OCI-M1 (cell line): Measurements from ENCODE around the gene FRZB.

ENCODE experiments used
- DNase-seq: peaks from one replicate; lab custom pipeline; 2025; lab: John Stamatoyannopoulos, UW

FRZB gene

DNA sequence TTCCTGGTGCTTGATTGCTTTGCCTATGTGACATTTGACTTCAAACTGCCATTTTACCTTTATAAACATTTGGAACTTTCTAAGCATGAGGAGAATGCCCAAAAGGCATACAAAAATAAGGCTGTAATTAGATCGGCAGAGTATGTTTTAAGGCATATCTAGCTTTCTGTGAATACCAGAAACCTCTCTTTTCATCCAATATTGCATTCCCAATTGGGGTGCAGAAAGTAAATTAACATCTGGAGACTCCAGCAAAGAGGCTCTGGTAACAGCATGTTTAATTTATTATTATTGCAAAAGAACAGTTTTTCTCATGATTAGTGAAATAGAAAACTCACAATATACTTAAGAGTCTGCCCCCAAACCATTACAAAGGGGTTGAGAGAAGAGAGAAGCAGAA is 32.1 kb downstream of the FRZB start:
- no peak for DNase-seq

DNA sequence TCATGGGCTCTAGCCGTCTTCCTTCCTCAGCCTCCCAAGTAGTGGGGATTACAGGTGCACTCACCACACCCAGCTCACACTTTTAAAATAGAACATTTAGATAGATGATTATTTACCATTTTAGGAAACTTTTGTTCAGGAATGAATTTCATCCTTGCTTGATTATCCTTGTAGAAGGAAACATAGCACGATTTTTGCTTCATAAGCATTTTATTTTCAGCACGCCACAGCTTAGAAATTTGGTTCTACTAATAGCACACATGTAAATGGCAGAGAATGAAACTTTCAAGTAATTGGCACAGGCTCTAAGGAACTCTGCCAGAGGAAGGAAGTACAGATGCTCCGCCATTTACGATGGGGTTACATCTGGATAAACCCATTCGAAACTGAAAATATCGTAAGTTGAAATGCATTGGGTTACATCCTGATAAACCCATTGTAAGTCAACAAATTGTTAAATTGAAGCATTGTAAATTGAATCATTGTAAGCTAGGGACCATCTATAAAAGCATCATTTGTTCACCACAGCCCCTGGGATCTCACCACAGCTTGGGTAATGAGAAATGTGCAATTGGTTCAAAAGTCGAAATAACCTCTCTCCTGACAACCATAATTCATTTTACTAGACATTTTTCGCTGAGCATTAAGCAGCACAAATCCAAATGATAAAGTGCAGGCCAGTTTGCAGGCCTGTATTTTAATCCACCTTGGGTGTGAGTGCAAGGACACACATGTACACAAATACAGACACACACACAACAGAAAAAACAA is 33.2 kb downstream of the FRZB start:
- no peak for DNase-seq

DNA sequence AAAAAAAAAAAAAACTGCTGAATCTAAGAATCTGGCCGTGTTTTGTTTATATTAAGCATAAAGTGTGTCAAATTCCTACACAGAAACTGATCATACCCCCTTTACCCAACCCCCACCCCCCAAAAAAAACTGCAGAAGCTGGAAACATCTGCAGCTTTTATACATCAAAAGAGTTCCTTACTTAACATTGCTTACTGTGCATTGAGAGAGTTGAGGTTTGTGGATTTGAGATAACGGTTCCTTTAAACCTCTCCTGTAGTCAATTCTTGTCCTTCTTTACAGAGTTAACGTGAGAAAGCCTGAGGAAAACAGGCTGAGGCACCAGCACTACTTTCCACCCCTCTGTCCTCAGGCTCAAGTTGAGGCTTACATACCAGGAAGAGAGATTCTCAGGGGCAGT is 34.5 kb downstream of the FRZB start:
- DNase-seq, result peak; percentile 33

DNA sequence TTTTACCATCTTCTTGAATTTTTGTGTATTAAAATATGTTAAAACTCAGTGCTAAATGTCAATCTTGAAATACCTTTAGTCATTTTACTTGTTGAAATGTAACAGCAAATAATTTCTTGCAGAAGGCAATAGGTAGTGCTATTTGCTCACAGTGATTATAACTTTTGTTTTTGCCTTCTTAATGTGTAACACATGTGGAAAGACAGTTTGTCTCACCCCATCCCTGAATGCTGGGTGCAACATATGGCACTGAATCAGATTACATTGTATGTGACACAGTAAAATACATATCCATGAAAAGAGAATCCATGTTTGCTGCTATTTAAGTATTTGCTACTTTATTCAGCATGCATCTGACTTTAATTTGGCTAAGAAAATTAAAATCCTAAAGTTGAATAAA is 35.3 kb downstream of the FRZB start:
- no peak for DNase-seq

DNA sequence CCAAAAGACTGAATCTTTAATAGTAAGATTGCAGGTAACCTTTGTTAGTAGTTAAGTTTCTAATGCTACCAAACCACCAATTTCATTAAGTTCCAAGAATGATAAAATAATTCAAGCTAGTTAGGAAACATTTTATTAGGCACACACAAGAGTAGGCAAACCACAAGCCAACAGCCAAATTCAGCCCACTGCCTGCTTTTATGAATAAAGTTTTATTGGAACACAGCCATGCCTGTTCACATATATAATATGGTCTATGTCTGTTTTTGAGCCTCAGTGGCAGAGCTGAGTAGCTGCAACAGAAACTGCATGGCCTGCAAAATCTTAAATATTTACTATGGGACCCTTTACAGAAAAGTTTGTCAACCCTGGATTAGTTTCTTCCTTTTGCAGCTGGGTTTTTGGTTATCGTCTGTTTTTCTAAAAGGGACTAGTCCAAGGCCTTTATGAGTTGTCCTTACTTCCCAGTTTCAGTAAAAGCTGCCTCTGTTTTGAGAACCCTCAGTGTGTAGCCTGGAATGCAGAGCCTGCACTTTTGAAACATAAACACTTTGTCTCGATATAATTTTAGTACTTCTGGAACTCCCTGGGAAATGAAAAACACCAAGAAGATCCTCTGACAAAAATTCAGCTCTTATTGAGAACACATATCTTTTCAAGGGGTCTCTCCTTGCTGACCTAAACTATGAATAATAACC is 39.1 kb downstream of the FRZB start:
- no peak for DNase-seq

DNA sequence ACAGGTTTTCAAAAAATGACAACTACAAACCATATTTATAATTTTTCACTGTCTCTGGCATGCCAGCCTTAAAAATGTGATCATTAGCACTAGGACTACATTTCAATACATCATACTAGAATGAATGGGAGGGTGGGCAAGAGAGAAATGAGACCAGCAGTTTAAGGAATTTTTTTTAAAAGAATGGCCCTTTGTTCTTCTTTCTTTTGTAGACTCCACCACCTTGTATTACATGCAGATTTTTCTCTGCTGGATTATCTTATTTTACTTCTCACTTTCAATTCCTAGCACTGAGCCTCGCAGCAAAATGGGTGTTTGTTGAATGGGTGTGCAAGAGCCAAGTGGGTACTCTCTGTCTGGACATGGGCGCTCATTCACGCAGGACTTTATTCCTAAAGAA is 39.9 kb downstream of the FRZB start:
- no peak for DNase-seq

DNA sequence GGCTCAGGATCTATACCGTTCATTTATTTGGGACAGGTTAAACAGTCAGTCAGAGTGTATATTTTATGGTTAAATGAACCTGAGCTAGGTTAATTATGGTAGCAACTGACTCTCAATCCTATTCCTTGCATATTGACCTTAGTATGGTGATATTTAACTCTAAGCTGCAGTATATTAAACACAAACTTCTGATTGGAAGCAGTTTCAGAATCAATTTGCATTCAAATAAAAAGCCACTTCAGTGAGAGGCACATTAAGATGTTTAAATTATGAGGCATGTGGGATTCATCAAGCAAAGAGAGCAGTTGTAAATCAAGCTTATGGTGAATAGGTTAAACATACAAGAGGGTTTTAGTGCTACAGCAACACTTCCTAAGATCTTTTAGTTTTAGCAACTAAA is 40.4 kb downstream of the FRZB start:
- DNase-seq, result no peak

DNA sequence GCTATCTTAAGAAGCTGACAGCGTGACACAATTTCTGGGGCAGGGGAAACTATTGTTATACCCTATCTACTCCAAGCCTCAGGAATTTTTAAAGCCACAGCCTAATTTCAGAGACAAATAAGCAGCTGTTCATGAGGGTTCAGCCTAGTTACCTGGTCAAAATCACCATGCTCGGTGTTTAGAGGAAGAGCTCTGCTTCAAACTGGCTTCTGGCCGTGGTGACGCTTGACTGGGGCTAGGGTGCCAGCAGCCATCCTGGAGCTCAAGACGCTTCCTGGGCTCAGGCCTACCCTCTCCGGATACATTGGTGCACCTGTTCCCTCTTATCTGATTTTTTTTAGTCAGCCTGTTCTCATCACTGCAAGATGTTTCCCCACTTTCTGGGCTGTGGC is 41.7 kb downstream of the FRZB start:
- no peak for DNase-seq

DNA sequence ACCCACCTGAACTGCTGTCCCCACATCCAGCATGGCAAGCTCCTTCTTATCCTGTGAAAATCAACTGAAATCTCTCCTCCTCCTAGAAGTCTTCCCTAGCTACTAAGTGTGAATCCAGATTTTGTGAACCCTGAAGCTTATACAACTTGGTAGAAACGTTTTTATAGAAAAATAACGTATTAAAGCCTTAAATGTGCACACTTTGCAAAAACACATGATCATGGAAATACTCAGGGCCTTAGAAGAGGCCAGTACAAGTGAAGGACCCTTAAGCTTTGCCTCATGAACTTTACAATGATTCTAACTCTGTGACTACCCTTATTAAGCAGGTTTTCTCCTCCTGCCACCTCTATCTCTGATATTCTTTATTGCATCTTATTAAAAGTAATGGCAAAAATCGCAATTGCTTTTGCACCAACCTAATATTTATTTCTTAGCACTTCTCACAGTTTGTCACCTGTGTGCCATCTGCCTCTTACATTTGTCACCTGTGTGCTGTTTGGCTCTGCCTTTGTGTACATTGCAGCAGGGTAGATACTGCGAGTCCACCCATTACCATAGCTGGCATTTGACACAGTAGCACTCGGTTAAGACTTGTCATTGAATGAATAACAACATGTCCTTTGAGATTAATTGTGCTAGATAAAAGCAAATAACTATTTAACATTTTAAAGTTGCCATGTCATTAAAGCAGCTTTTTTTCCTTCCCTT is 42.2 kb downstream of the FRZB start:
- no peak for DNase-seq

DNA sequence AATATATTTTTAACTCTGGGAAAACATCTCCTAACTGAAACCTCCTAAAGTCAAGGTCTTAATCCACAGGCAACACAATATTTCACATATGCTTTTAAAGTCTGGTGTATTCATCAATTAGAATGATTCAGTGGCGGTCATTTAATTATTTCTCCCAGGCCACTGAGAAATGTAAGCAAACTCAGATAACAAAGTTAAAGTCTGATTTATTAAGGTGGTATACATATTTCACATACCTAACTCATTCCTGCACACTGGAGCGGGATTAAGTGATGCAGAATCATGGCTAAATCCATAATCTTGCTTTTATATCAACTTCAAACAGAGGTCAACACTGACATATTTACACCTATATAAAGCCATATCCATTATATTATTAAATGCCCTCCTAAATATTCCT is 43.7 kb downstream of the FRZB start:
- DNase-seq, result no peak

DNA sequence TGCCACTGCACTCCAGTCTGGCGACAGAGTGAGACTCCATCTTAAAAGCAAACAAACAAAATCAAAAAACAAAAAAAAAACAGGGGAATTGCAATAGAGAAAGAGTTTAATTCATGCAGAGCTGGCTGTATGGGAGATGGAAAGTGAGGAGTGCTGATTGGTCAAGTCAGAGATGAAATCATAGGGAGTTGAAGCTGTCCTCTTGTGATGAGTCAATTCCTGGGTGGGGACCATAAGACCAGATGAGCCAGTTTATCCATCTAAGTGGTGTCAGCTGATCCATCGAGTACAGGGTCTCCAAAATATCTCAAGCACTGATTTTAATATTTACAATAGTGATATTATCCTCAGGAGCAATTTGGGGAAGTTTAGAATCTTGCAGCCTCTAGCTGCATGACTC is 45.3 kb downstream of the FRZB start:
- no peak for DNase-seq

DNA sequence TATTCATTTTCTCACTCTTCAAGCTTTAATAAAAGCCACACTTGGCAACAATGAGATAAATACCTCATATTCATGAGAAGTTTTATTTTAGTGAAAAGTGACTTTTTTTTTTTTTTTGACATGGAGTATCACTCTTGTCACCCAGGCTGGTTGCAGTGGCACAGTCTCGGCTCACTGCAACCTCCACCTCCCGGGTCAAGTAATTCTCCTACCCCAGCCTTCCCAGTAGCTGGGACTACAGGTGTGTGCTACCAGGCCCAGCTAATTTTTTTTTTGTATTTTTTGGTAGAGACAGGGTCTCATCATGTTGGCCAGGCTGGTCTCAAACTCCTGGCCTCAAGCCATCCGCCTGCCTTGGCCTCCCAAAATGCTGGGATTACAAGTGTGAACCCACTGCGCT is 47.0 kb downstream of the FRZB start:
- no peak for DNase-seq

DNA sequence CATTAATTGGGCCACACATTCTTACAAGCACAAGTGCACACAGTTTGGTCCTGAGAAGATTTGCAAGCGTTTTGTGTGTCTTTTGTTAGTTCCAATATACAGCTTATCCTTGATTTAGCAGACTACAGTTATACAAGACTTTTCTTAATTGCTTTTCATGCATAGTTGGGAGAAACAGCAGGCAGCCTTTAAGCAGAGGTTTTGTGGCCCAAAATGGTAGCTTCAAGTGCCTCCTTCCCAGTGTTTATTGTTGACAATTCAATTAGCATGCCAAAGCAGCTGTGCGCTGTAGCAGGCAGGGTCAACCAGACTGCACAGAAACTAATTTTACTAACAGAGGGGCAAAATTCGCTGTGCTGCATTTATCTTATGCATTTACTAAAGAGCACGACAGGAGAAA is 47.5 kb downstream of the FRZB start:
- no peak for DNase-seq

DNA sequence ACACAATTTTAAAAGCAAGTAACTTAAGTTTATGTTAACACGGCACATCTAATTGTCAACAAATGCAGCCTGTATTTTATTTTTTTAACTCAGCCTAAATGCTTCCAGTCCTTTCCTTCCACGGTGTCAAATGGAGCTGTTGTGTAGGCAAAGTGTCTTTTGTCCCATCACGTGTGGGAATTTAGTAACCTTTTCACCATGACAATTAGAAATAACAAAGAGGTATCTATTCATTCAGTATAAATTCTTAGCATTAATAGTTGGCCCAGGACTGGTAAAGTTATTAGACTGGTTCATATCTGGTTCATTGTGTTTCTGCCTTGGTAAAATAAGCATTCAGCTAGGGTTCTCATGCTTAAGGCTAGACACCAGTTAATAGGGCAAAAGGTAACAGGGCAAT is 47.9 kb downstream of the FRZB start:
- DNase-seq, result no peak

GRCh38 chr2:182817558-182817957 is 48.9 kb downstream of the FRZB start:
- no peak for DNase-seq

DNA sequence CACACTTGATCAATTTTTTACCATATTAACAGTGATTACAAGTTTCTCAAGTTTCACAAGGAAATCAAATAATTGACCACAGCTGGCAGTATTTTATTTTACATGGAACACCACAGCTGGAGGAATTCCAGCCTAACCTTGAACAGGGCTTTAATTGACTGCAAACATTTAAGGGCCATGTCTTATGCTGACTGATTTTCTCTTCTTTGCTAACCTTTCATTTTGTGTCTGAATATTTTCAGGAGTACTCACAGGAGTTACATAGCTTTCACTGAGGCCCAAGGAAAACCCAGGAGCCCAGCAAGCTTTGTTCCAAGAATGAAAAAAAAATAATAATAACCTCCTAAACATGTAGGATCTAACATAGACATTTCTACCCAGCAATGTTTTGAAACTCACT is 49.6 kb downstream of the FRZB start:
- no peak for DNase-seq

DNA sequence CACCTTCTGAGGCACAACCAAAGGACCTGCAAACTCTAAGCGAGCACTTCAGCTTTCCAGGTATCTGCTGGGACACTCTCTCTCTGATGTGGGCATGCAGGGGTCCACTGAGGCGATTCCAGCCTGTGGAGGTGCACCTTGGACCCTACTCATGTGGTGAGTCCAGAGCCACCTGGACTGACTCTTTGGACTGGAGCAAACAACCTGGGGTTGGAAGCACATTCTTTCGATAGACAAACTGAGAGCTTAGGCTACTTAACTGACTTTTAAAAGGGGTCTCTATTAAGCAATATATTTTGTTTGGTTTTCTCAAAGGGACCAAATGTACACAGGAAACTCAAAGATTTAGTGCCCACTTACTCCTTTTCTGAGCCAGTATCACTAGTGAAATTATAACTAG is 51.6 kb downstream of the FRZB start:
- DNase-seq, result no peak

DNA sequence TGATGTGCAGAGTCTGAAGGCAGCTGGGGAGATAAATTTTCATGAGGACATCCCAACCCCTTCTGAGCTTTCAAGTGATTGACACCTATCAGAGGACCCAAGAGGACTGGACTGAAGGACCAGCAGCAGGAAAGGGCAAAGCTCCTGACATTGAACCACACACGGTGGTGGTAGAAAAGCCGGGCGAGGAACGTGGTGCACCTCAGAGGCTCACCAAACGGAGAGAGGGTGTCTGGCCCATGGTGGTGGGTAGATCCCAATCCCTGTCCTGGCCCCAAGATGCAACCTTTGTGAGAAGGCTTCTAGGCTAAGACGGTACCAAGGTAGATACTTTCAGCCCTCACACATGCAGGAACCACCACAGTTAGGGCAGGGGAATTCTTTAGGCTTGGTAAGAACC is 52.1 kb downstream of the FRZB start:
- DNase-seq, result no peak

DNA sequence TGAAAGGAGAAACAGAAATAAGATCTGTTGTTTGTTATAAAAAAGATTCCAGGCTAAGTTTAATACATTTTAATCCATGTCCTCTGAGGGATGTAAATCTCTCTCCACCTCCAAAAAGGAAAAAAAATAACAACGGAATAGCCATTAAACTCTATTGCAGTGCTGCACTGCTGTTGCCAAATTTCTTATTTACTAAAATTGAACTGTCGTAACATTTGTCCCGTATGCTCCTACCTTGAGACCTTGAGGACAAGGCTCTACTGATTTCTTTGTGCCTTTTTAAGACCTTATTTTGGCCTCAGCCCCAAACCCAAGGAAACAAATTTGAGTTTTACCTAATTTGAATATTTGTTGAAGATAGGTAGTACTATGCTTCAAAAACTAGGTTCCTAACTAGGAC is 56.4 kb downstream of the FRZB start:
- no peak for DNase-seq

GRCh38 chr2:182807319-182807718 is 59.1 kb downstream of the FRZB start:
- DNase-seq, result no peak

DNA sequence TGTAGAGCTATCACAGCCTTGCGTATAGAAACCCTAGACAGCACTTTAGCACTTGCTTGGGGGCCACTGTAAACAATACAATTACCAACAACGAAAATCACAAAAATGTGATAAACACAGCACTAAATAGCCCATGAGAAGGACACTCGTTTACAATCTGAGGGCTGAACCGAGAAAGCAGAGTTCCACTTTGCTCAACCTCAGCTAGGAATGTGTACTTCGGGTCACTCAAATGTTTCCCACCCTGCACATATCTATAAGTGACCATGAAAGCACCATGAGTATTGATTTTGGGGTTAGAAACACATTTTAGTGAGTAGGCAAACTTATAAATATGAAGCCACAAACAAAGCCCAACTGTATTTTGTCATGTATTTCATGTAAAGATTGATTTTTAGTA is 62.3 kb downstream of the FRZB start:
- DNase-seq, result no peak

- no peak for DNase-seq
These were observed 67.7 kb downstream of the FRZB start for GRCh38 chr2:182798736-182799135.

DNA sequence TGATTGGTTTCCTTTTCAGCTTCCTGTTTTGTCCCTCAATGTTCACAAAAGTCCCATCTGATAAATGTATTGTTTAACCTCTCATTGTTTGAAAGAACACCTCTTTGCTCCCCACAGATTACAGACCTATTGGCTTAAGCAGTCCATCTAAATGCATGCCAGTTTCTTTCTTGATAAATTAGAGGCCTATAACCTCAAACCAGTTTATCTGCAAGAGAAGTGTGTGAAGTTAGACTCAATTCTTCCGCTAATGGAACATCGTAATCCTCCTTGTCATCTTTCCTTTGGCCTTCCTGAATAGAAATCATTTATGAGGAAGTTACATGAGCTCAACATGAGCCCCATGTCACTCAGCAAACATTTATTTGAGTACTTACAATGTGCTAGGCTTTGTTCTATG is 74.0 kb downstream of the FRZB start:
- DNase-seq, result peak; percentile 22
